HG03565 (cell line): Measurements from ENCODE around the gene APELA.

ENCODE experiments used
- ATAC-seq: cut with Tn5 transposase; IDR thresholded peaks from one replicate; pipeline ENCODE4 v1.9.1; 2021; ENCODE audit warnings: mild to moderate bottlenecking, moderate library complexity; ENCODE audit not compliant: unreplicated experiment

Gene APELA, protein sequence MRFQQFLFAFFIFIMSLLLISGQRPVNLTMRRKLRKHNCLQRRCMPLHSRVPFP

DNA sequence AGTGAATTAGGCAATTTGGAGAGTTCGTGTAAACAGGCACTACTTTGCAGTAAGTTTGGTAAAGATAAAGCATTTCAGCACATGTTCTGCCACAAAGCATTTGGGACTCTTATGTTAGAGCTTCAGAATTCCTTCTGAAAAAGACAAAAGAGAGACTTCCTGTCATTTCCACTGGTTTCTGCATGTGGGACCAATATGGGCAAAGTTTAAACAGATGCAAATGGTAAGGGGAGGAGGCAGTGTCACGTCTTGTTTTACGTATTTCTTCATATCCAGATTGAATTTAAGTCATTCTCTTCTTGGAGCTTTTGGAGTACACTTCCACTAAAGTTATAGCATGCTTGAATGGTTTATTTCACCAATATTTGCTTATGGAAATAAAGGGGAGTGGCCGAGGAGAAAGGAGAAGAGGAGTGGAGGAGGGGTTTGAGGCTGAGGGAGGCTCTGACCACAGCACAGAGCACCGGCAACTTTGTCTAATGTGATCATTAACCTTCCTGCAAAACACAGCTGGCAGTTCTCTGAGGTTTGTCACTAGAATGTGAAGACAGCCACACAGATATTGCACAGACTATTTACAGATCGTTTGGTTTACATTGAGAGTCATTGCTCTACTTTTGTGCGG is at the start of gene APELA:
APELA (plus strand) TSS at position 479 of the 625 bp plus-strand sequence. CDS start 154 bp downstream, outside the sequence.
- ATAC-seq, result peak; percentile 99

DNA sequence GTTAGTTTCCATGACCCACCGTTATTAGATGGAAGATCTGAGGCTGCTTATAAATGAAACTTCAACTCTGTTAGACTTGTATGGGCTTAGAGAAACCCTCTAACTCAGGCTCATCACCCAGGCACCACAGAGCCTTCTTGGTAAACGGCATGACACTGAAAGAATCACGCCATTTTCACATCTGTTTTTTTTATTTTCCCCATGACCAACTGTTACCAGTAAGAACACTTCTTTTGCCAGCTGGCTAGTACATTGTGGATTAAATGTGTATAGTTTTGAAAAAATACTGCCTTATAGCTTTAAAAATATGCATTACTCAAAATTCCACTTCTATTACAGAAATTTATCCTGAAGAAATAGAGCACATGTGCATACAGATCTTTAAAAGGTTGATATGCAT is 48.0 kb upstream of the APELA start:
- no peak for ATAC-seq

DNA sequence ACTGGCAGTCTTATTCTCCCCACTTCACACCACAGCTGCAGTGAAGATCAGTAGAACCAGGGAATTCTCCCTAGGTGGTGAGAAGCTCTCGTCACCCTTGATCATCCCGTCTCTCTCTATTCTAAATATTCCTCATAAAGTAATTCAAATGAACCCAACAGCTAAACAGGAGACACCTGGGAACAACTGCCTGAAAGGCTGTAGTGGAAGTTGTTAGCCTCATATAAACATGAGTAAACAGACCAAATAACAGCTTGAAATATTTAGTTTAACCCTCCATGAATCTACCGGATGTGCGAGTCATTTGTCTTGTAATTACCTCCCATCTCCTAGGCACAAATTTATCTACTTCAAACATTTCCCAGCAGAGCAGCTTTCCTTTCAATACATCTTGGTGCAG is 30.4 kb upstream of the APELA start:
- no peak for ATAC-seq

GRCh38 chr4:164847016-164847415 is 30.0 kb upstream of the APELA start:
- no peak for ATAC-seq

GRCh38 chr4:164847967-164848649 is 28.9 kb upstream of the APELA start:
- ATAC-seq, result no peak

GRCh38 chr4:164856396-164856795 is 20.6 kb upstream of the APELA start:
- no peak for ATAC-seq

DNA sequence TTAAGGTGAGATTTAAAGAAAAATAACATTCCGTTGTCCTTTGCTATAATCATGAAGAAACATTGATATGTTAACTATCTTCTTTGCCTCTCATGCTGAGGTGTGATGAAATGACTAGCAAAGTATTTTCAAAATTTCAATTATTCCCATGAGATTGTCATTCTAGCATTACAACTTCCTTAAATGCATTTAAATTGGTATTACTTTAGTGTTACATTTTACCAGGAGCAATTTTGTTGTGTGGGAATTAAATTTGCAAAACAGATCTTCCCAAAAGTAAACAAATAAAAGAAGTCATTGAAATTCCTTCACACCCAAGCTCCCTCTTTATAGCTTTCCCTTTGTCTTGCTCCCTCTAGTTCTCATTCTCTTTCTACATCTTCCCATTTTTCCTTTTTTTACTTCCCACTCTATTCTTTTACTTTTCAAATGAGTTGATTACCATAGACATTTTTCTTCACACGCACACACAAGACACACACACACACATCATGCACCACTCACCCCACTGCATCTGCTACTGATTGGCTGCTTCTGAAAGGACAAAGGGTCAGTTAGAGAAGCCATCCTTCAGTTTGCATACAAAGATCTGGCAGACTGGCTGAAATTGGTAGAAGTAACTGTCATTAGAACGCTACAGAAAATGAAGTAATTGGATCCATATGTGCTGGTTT is 10.0 kb upstream of the APELA start:
- ATAC-seq, result no peak

DNA sequence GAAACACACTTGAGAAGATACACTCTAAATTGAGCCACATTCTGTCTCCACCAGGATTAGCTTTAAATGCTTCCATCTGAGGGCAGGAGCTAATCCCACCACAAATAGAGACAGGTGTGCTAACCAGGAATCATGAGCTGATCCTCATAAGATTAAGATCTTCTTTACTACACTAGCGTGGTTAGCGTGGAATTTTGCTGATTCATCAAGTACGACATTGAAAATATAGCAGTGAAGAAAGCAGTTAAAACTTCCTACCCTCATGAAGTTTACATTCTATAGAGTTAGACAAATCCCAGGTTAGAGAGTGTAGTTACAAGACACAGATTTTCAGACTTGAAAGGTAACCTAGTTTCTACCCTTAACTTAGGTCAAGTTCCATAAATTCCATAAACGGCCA is 5.3 kb upstream of the APELA start:
- ATAC-seq, result no peak

GRCh38 chr4:164872481-164872880 is 4.5 kb upstream of the APELA start:
- ATAC-seq, result no peak

- no peak for ATAC-seq
Measured at GRCh38 chr4:164874789-164875188, 2.2 kb upstream of the APELA start.

DNA sequence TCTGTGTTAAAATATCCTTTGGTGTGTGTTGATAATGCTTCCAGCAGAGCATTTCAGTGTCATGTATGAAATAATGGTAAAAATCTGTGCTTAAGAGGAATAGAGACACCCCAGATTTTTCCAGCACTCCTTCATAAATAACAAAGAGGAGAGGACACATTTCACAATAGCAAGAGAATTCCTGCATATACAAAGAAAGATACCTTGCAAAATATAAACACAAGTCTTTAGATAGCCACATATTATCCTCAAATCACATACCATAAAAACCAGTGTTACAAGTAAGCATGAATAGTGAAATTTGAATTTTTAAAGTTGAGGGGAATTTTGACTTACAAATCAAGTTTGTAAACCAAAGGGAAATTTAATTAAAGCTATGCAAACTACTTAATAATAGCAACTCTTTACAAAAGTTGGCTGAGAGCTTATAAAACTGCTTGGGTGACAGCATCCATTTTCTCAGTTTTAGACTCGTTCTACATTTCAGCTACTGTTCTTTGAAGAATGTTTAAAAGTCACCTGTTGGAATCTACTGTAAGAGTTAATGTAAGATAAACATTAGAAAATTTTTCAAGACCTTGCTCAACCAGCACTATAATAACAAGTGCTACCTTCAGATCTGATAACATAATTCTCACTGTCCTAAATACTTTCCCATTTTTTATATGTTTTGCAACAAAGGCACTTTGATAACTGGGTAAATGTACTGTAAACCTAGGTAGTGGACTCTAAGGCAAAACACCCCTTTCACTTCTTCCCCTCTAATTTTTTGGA is 3.7 kb downstream of the APELA start:
- no peak for ATAC-seq

DNA sequence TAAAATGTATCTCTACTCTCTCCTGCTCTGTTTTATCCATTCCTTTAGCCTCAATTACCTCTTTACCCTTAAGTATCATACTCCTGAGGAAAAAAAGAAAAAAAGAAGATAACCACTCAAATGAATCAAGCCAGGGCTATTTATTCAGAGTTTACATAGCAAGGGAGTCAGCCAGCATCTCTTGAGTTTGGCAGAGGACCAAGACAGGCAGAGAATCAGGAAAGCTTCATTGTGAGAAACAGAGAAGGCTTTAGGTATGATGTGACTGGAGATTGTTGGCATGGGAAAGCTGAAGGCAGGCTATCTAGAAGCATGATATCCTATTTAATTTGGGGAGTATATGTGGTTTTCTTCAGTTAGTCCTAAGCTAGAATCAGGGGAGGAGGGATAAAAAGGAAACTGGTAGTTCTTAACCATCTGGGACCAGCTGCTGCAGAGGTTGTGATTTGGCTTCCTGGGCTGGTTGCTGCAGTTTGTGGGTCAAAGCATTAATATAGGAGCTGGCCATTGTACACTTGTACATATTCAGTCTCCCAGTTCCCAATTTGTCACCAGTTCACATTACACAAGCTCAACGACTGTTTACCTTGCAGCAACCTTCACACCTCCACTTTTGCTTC is 11.2 kb downstream of the APELA start:
- ATAC-seq, result no peak

DNA sequence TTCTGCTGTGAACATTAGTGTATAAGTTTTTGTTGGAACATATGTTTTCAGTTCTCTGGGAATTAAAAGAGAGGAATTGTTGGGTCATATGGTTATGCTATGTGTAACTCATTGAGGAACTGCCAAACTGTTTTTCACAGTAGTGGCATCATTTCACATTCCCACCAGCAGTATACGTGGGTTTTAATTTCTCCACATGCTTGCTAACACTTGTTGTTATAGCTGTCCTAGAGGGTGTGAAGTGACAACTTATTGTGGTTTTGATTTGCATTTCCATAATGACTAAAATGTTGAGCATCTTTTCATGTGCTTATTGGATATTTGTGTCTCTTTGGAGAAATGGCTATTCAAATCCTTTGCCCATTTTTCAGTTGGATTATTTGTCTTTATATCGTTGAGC is 13.7 kb downstream of the APELA start:
- no peak for ATAC-seq

DNA sequence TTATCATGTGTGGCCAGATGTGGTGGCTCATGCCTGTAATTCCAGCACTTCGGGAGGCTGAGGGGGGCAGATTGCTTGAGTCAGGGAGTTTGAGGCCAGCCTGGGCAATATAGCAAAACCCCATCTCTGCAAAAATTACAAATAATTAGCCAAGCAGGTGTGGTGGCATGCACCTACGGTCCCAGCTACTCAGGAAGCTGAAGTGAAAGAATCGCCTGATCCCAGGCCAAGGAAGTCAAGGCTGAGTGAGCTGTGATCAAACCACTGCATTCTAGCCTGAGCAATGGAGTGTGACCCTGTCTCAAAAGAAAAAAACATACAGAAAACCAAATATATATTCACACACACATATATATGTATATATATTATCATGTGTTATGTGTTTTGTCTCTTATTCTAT is 15.0 kb downstream of the APELA start:
- peak; percentile 84 for ATAC-seq

GRCh38 chr4:164894702-164895101 is 17.7 kb downstream of the APELA start:
- ATAC-seq, result peak; percentile 67

DNA sequence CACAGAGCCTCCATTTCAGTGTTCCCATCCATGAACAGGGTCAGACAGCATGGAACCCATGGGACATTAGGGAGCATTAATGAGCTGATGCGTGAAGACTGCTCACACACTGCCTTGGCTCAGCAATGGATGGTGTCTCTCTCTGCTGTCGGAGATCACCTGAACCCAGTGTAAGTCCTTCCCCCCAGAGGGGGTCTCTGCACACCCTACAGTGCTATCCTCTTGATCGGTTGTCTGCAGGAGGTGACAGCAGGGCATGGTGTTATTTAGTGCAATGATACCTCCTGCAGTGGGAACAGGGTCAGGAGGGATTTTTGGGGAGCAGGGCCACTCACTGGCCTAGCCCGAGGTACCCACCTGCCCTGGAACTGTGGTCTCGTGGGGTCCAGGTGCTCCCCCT is 25.6 kb downstream of the APELA start:
- ATAC-seq, result no peak

GRCh38 chr4:164904336-164904735 is 27.4 kb downstream of the APELA start:
- ATAC-seq, result no peak

DNA sequence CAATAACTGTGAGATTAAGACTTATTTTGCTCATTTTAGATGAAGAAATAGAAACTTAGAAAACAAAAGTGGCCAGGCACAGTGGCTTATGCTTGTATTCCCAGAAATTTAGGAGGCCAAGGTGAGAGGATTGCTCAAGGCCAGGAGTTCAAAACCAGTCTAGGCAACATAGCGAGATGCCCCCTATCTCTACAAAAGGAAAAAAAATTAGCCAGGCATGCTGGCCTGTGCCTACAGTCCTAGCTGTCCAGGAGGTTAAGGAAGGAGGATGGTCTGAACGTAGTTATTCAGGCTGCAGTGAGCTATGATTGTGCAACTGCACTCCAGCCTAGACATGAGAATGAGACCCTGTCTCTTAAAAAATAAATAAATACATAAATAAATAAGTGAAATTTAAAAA is 28.0 kb downstream of the APELA start:
- no peak for ATAC-seq

GRCh38 chr4:164906368-164906767 is 29.4 kb downstream of the APELA start:
- ATAC-seq, result no peak

DNA sequence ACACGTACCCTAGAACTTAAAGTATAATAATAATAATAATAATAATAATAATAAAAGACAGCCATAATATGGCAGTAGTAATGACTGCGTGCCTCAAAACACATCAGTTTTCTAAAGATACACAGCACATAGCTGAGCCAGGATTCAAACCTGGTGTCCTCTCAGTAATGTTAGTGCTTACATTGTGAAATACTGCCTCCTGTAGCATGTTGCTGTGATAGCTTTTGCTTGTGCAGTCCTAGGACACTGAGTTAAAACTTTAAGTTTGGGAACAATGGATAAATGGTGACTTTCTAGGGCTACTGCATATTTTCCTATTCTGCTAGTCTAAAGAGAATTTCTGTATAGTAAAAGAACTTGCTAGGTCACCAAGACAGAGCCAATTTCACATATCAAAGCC is 36.5 kb downstream of the APELA start:
- ATAC-seq, result peak; percentile 54

- ATAC-seq, result no peak
Measured at GRCh38 chr4:164918956-164919355, 42.0 kb downstream of the APELA start.
